A673 (cell line): Measurements from ENCODE around the gene CADPS2. TPM values are rescaled to one million over a fixed set of nuclear protein-coding genes. Genes with fewer than 3 reads are reported as not detected.

Experiments
- BruUV-seq: library from RNA; stranded (reverse); fragments of 400-500 nt; replicated peaks from 2 replicates; lab custom pipeline; 2021; lab: Mats Ljungman, UMichigan
- CTCF ChIA-PET: fragments of 300-600 bp; sonication (Branson Sonifier 250); formaldehyde crosslinking; loops from one replicate; lab custom pipeline; 2022; ENCODE audit warnings: antibody characterized with exemption; lab: Charles Lee
- POLR2A ChIA-PET: fragments of 300-600 bp; sonication (Branson Sonifier 250); formaldehyde crosslinking; loops from one replicate; lab custom pipeline; 2022; ENCODE audit warnings: antibody characterized with exemption; ENCODE audit not compliant: low non-redundant PET; lab: Charles Lee
- DNase-seq: peaks from one replicate; pipeline ENCODE4 v3.0.0-alpha.2; 2015; ENCODE audit warnings: low spot score
- H3K27ac ChIP-seq: fragments of 200-600 bp; sonication (generic); 2 replicates; pipeline ENCODE4 v1.5.1; 2016; ENCODE audit warnings: mixed run types, low read depth, mild to moderate bottlenecking, mixed read lengths, antibody characterized with exemption, low read length; ENCODE audit not compliant: poor library complexity, severe bottlenecking
- H3K27me3 ChIP-seq: fragments of 200-600 bp; sonication (generic); replicated peaks from 2 replicates; pipeline ENCODE4 v1.6.1; 2017; ENCODE audit warnings: mixed run types, low read depth, mild to moderate bottlenecking, mixed read lengths, antibody characterized with exemption, low read length; ENCODE audit not compliant: insufficient read depth, poor library complexity
- H3K36me3 ChIP-seq: fragments of 200-600 bp; sonication (generic); 2 replicates; pipeline ENCODE4 v1.6.1; 2016; ENCODE audit warnings: mixed run types, mild to moderate bottlenecking, mixed read lengths, antibody characterized with exemption, low read length; ENCODE audit not compliant: insufficient read depth, poor library complexity, severe bottlenecking
- H3K4me1 ChIP-seq: fragments of 200-600 bp; sonication (generic); 2 replicates; pipeline ENCODE4 v1.6.1; 2017; ENCODE audit warnings: mixed run types, mild to moderate bottlenecking, mixed read lengths, antibody characterized with exemption, low read length; ENCODE audit not compliant: insufficient read depth, poor library complexity, severe bottlenecking
- H3K4me3 ChIP-seq: fragments of 200-600 bp; sonication (generic); 2 replicates; pipeline ENCODE4 v1.5.1; 2016; ENCODE audit warnings: low read depth, mixed run types, mild to moderate bottlenecking, mixed read lengths, low read length; ENCODE audit not compliant: poor library complexity, severe bottlenecking
- H3K9me3 ChIP-seq: fragments of 200-600 bp; sonication (generic); 2 replicates; pipeline ENCODE4 v1.6.1; 2016; ENCODE audit warnings: mixed run types, low read depth, mild to moderate bottlenecking, mixed read lengths, antibody characterized with exemption, low read length; ENCODE audit not compliant: poor library complexity, severe bottlenecking
- CTCF ChIP-seq: fragments of 300-800, 200-600 bp; sonication (generic); conservative IDR thresholded peaks from 2 replicates; pipeline ENCODE4 v1.5.1; 2017; ENCODE audit warnings: low read depth, mild to moderate bottlenecking, antibody characterized with exemption, low read length, moderate library complexity, mixed read lengths
- EZH2 ChIP-seq: fragments of 200-600 bp; sonication (generic); IDR thresholded peaks from 2 replicates; pipeline ENCODE4 v1.6.1; 2017; ENCODE audit warnings: borderline replicate concordance, low read depth, mild to moderate bottlenecking, mixed read lengths, antibody characterized with exemption, low read length; ENCODE audit not compliant: poor library complexity, severe bottlenecking
- intact Hi-C: fragments of 100-400 bp; cut with micrococcal nuclease; formaldehyde crosslinking; loops from one replicate; pipeline ENCODE4 v1.10.0; 2022; ENCODE audit not compliant: unreplicated experiment
- total RNA-seq: library from RNA; stranded (reverse); gene quantifications from 2 replicates; pipeline ENCODE4 v1.2.3, GENCODE V29; 2021

CADPS2 gene
- total RNA-seq, 1 experiment from 2014 or later, result 81.3 TPM

GRCh38 chr7:122457325-122457724, 428.9 kb downstream of the CADPS2 start:
- no peaks in the 10 kb centered on the region for H3K9me3 ChIP-seq
- H3K27me3 ChIP-seq, result no peaks in the 10 kb centered on the region
- BruUV-seq, result no TSS peak
- no peak for TF ChIP-seq EZH2
- no peak for TF ChIP-seq CTCF
- CTCF ChIA-PET, result no interaction called here
- H3K36me3 ChIP-seq, result no peaks in the 10 kb centered on the region
- DNase-seq, result no peak
- H3K4me1 ChIP-seq, result no peaks in the 10 kb centered on the region
- H3K4me3 ChIP-seq, result no peak overlapping the region
- POLR2A ChIA-PET, result no interaction called here
- H3K27ac ChIP-seq, result no peak overlapping the region
- intact Hi-C loops, result no loop called here

- TF ChIP-seq CTCF (no peak), EZH2 (no peak)
- Histone ChIP-seq H3K27ac (no peak overlapping the region), H3K9me3 (no peaks in the 10 kb centered on the region), H3K4me1 (no peaks in the 10 kb centered on the region), H3K36me3 (peaks cover 4% of the 10 kb centered on the region), H3K4me3 (no peak overlapping the region), H3K27me3 (no peaks in the 10 kb centered on the region)
- CTCF ChIA-PET, result no interaction called here
- POLR2A ChIA-PET, result no interaction called here
- no TSS peak for BruUV-seq
- DNase-seq, result no peak
- intact Hi-C loops, result no loop called here
These were observed 431.3 kb downstream of the CADPS2 start for GRCh38 chr7:122454776-122455507.

DNA sequence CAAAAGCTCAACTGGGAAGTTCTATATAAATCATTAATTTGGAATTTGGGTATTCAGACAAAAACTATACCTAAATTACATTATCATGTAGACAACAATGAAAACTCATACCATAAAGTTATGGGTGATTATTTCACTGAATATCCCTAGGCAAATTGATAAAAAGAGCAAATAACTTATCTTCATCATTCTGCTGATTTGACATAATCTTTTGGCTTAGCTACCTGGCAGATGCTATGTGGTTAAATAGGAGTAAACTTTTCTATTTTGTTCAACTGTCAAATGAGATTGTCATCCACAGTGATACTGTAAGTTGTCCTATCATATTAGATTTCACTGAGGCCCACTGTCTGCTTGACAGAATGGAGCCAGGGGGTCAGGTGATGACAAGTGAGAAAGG, 432.8 kb downstream of the CADPS2 start:
- Histone ChIP-seq H3K4me1 (no peaks in the 10 kb centered on the region), H3K4me3 (no peak overlapping the region), H3K27ac (no peak overlapping the region), H3K36me3 (peaks cover 4% of the 10 kb centered on the region), H3K9me3 (no peaks in the 10 kb centered on the region), H3K27me3 (no peaks in the 10 kb centered on the region)
- ChIA-PET CTCF (no interaction called here), POLR2A (no interaction called here)
- no peak for DNase-seq
- no peak for TF ChIP-seq CTCF
- no peak for TF ChIP-seq EZH2
- no TSS peak for BruUV-seq
- intact Hi-C loops, result no loop called here
